GM06990 (cell line): Measurements from ENCODE around the gene COLGALT1.

ENCODE experiments used
- DNase-seq: peaks from one replicate; pipeline ENCODE4 v3.0.0-alpha.2; 2011; ENCODE audit not compliant: insufficient read length; ENCODE audit errors: extremely low read depth
- H3K27me3 ChIP-seq: replicated peaks from 2 replicates; pipeline ENCODE4 v1.6.0; 2011; ENCODE audit warnings: low read length; ENCODE audit not compliant: control insufficient read depth, insufficient read depth
- H3K36me3 ChIP-seq: 2 replicates; pipeline ENCODE4 v1.5.1; 2011; ENCODE audit warnings: low read length; ENCODE audit not compliant: control insufficient read depth, insufficient read depth
- H3K4me3 ChIP-seq: replicated peaks from 2 replicates; pipeline ENCODE4 v1.5.1; 2011; ENCODE audit warnings: low read depth, mild to moderate bottlenecking, control low read depth, low read length
- TF ChIP-seq, protein P1 (sequence below): IDR thresholded peaks from 2 replicates; pipeline ENCODE4 v1.5.1; 2011; ENCODE audit warnings: low read length, control low read depth, mild to moderate bottlenecking, inconsistent platforms; ENCODE audit not compliant: insufficient read depth, poor library complexity, severe bottlenecking

Gene COLGALT1

DNA sequence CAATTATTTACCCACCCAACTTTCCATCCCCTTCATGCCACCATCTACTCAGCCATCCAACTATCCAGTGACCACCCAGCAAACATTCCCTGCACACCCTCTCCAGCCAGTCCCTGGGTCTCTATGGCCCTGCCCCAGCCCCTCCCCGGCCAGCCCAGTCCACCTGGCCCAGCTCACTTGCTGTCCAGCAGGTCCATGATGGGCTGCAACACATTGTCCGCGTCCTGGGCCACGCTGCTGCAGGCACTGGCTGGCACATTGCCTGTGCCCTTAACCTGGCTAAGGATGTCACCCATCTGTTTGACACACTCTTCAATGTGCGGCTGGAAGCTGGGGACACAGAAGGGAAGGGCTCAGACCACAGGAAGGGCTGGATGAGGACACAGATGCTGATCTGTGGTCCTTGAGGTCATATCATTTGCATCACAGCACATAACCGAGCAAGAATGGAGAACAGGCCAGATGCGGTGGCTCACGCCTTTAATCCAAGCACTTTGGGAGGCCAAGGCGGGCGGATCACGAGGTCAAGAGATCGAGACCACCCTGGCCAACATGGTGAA, 71.1 kb downstream of the COLGALT1 start:
- no peaks in the 10 kb centered on the region for H3K36me3 ChIP-seq
- no peaks in the 10 kb centered on the region for H3K27me3 ChIP-seq
- no peak overlapping the region for H3K4me3 ChIP-seq
- TF ChIP-seq, protein P1, sequence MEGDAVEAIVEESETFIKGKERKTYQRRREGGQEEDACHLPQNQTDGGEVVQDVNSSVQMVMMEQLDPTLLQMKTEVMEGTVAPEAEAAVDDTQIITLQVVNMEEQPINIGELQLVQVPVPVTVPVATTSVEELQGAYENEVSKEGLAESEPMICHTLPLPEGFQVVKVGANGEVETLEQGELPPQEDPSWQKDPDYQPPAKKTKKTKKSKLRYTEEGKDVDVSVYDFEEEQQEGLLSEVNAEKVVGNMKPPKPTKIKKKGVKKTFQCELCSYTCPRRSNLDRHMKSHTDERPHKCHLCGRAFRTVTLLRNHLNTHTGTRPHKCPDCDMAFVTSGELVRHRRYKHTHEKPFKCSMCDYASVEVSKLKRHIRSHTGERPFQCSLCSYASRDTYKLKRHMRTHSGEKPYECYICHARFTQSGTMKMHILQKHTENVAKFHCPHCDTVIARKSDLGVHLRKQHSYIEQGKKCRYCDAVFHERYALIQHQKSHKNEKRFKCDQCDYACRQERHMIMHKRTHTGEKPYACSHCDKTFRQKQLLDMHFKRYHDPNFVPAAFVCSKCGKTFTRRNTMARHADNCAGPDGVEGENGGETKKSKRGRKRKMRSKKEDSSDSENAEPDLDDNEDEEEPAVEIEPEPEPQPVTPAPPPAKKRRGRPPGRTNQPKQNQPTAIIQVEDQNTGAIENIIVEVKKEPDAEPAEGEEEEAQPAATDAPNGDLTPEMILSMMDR: no peak
- no peak for DNase-seq

DNA sequence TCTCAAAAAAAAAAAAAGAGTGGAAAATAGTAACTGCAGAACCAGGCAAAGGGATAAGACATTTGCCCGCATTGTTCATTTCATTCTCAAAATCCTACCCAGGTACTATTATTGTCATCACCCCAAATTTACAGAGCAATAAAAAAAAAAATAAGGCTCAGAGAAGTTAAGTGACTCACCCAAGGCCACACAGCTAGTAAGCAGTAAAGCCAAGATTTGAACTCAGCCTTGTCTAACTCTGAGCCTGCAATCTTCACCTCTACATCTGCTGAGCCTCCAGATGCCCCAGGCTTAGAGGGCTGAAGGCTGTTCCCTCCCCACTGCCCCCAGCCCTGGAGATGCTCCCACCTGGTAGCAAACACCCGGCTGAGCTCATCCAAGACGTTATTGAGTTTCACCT, 71.7 kb downstream of the COLGALT1 start:
- no peak for DNase-seq
- Histone ChIP-seq H3K36me3 (no peaks in the 10 kb centered on the region), H3K4me3 (no peak overlapping the region), H3K27me3 (no peaks in the 10 kb centered on the region)
- TF ChIP-seq, protein P1: no peak

DNA sequence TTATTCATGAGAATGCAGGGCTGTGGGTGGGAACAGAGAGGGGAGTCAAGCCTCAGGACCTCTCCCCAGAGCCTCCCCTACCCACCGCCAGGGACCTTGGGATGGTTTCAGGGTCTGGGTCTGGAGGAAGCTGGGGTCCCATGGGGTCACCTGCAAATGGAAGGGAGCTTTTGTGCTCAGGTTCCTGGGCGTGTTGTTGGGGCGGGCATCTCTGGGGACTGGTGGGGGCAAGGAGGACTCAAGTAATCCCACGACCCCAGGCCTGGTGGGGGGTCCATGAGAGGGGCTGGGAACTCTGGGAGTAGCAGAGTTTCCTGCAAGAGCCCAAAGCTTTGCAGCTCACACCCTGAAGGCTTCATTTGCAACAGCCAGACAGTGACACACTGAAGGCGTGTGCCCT, 72.5 kb downstream of the COLGALT1 start:
- H3K36me3 ChIP-seq: no peaks in the 10 kb centered on the region

GRCh38 chr19:17629760-17630159, 74.3 kb downstream of the COLGALT1 start:
- Histone ChIP-seq H3K36me3 (no peaks in the 10 kb centered on the region), H3K27me3 (no peaks in the 10 kb centered on the region), H3K4me3 (no peak overlapping the region)
- DNase-seq: no peak
- TF ChIP-seq, protein P1: no peak

More for the DNA sequence above, 72.5 kb downstream of the COLGALT1 start:
- TF ChIP-seq, protein P1: no peak
- no peak for DNase-seq
- Histone ChIP-seq H3K27me3 (no peaks in the 10 kb centered on the region), H3K4me3 (no peak overlapping the region)

DNA sequence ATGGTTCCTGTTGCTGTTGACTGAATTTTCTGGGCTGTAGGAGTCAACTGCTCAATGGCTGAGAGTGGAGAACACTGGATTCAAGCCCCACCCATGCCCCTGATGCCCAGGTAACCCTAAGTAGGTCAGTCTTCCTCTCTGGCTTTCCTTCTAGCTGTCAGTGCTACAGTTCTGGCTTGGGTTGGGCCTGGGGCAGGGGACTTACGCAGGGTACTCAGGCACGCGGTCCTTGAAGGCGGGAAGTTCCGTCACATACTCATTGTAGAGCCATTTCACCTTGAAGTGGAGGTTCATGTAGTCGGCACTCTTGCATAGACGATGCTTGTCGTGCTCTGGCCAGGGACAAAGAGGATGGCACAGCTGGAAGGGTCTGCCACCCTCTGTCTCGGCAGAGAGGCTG, 77.1 kb downstream of the COLGALT1 start:
- no peak for DNase-seq
- H3K27me3 ChIP-seq: no peaks in the 10 kb centered on the region
- TF ChIP-seq, protein P1: no peak
- H3K4me3 ChIP-seq: no peak overlapping the region
- H3K36me3 ChIP-seq: no peaks in the 10 kb centered on the region
